GM04503 (cell line): ENCODE measurements around the gene PTPRG.
A peak's percentile ranks its signal among the peaks of the same experiment; 100 is the strongest.

Source experiments
- DNase-seq: peaks from one replicate; pipeline ENCODE4 v3.0.0-alpha.2; 2012; ENCODE audit warnings: low read depth

Gene PTPRG

DNA sequence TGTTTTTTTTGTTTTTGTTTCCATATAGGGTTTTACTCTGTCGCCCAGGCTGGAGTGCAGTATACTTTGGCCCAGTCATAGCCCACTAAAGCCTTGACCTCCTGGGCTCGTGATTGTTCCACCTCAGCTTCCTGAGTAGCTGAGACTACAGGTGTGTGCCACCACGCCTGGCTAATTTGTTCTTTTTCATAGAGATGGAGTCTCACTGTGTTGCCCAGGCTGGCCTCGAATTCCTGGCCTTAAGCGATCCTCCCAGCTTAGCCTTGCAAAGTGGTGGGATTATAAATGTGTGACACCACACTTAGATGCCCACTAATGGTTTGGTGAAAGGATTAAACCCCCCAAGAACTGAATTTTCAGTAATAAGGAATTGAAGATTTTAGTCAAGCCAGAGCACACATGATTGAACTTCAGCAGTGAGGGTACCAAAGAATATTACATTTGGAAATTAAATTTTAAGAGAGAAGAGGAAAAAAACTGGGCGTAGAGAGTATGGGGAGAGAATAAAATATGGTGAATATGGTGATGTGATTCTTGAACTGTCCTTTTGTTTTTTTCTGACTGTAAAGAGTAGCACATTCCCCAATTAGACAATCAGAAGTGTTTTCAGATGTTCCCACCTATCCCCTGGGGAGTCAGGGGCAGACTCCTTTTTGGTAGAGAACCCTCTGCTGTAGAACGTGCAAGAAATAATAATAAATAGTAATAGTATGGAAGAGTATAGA lies 208.1 kb downstream of the PTPRG start:
- DNase-seq = no peak

DNA sequence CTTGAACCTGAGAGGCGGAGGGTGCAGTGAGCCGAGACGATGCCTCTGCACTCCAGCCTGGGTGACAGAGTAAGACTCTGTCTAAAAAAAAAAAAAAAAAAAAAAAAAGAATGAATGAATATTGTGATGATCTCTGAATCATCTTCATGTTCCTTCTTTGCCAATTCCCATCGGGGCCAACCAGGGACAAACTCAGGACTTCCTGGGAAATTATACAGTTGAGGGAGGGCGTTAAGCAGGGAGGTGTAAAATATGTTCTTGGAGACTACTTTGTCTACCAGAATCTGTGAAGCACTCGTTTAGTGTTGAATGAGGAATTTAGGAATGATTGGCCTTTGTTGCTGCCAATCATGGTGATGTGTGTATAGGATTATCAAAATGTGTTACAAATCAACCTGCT lies 210.6 kb downstream of the PTPRG start:
- DNase-seq = no peak

DNA sequence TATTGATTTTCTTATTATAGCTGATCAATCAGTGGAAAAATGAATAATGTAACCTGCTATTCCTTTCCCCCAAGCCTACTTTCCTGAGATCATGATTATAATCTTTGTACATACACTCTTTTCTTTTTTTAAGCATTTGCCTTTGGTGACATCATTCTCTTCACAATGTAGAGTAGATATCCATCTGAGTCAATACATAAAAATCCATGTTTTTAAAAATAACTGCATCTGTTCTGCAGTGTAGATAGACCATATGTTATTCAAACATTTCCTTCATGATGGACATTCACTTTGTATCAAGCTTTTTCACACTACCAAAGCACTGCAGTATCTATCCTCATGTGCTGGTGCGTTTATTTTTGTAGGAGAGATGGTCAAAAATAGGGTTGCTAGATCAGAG lies 211.1 kb downstream of the PTPRG start:
- no peak for DNase-seq

DNA sequence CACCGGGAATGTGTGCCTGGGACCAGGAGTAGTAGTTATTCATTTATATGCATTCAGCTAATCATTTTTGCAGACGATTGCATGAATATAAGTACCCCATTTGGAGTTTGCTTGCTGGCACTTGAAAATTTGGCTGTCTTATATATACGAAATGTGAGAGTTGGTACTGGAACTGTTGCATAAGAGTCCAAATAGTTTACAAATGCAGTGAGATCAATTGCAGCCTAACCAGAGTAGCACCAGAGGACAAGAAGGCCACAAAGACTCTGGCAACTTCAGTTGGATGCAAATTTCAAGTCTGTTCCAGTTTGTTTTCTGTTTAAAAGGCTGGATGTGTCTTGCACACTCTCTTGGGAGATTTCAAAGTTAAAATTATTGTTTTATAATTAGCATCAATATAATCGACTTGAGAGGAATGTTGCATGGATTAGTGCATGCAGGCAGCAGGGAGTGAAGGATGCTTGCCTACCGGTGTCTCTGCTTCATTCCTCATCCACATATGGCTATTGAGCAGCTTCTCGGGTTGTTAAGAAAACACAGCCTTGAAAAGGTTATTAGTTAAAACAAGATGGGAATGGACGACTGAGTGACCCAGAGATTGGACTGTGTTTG lies 213.0 kb downstream of the PTPRG start:
- DNase-seq = no peak

DNA sequence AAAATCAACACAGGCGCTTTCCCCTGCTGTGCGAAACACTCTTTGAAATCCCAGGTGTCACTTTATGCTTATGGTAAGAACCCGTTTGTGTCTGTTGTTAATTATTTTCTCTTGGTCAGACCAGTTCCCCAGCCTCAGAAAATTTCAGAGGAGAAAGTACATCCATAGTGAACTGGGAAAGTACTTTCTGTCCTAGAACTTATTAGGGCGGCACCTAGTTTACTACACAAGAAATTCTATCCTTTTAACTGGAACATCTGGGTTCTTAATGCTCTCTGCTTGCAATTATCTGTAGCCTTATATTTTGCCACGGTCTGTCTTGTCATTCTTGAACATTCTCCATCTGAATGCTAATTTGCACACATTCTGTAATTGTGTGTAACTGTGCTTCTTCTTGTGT lies 215.0 kb downstream of the PTPRG start:
- no peak for DNase-seq

DNA sequence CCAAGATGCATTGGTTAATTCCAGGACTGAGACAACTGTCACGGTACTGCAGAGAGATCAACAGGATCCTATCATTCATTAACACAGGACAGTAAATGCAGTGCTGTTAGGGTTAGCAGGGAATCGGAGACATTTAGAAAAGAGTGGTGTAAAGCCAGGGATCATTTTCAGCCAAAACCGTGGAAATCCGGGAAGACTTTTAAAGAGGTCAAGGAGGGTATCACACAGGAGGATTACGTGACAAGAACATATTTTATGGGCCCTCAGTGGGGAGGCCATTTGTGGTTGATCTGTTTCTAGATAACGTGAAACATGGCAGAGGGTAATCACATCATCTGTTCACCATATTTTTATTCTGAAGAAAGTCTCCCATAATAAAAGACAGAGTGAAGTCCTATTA lies 216.1 kb downstream of the PTPRG start:
- no peak for DNase-seq

DNA sequence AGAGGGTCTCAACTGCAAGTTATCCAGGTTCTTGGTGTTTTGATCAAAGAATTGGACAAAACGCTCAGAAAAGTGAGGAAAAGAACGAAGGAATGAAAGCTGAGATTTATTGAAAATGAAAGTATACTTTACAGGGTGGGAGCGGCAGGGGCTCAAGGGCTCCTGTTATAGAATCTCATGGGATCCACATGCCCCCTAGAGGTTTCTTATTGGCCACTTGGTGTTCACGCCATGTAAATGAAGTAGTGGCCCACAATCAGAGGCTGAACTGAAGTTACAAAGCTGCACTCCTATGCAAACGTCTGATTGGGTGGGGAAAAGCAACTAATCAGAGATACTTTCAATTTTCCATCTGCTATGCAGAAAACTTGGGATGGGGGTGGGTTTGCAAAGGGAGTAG lies 216.7 kb downstream of the PTPRG start:
- no peak for DNase-seq

DNA sequence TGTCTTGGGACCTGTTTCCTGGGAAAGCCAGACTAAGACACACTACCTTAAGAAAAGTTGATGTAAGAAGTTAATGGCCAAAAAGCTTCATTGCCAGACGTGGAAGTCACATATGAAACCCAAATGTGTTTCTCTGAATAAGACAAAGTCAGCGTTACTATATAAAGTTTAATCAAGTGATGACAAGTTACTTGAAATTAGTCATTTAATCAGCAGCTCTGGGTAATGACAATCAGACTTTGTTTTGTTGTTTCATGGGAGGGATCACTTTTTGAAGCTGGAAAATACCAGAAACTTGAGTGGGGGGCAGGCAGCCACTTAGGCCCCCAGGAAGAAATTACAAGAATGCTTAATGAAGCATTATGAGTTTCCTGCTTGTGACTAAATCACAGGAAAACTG lies 218.6 kb downstream of the PTPRG start:
- no peak for DNase-seq

DNA sequence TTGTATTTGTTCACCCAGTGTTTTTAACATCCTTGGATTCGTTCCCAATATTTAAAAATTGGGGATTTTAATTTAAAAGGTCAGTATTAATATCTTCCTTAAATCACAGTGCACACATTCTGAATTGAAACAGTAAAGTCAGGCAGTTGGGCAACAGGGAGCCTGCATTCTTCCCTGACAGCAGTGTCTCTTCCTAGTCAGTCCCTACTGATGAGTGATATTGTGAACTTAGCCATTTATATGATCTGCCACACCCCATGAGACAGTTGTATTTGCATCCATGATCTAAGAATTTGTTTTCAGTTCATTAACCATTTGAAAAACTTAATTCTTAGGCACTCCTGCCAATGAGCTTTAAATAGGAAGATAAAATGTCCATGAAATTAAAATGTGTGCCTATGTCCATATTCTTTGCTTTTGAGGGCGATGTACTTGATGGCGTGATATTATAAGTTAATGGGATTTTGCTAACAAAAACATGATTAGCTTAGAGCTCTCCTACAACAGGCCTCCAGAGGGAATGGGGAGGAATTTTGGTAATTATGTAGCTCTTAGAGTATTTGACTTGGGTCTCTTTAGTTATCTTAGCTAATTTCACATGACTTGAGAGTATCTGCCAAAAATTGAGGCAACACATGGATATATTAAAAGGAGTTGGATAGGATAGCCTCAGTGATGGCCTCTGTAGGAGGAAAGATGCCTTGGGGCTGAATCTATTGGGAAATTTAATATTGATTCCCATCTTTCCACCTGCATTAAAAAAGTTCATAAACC lies 219.3 kb downstream of the PTPRG start:
- no peak for DNase-seq

DNA sequence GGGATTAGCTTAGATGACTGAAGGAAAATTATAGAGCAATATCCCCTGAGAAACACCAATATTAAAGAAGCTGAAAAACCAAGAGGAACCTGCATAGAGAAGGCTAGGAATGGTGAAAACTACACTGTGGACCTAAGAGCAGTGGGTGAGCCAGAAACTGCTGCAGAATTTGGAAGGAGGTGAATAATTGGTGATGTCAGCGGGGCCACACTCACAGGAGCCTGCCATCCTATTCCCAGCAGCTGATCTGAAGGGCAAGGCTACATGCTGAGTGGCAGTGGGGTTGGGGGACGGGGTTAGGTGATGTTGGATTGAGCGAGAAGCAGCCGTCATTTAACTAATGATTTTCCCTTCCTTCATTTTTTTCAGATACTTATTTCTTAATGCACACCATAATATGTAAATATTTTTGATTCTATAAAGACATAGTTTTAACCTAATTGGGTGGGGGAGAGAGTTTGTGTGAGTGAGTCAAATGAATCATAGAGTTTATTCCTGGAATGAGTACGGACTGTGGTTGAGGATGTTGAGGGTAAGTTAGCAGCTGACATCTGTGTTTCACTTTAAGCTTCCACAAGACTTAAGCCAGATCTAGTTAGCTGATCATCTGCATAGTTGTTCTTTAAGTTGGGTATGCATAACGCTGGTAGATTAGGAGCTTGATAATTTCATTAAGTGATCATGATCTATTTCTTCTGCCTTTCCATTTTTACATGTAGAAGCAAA lies 222.8 kb downstream of the PTPRG start:
- peak; percentile 37 for DNase-seq

DNA sequence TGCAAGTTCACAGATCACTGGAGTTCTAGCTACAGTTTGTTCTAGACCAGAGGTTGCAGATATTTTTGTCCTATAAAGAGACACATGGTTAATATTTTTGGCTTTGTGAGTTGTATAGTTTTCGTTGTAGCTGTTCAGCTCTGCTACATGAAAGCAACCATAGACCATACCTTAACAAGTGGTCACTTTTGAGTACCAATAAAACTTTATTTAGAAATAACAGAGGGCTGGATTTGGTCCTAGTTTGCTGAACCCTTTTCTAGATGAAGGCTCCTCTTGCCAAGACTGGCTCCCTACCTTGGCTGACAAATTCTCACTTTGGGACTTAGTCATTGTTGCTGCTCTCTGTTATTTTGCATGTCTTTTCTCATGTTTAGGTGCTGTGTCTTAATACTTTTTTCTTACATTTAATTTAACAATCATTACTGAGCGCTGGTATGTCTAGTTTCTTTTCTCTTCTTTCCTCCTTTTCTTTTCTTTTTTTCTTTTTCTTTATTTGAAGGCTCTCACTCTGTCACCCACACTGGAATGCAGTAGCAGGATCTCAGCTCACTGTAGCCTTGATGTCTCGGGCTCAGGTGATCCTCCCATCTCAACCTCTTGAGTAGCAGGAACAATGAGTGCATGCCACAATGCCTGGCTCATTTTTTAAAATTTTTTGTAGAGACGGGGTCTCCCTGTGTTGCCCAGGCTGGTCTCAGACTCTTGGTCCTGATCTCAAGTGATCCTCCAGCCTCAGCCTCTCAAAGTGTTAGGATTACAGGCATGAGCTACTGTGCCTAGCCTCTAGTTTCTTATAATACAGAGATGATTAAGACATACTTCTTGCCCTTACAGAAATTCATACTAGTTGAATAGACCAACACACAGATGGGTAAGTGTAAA lies 227.5 kb downstream of the PTPRG start:
- no peak for DNase-seq

DNA sequence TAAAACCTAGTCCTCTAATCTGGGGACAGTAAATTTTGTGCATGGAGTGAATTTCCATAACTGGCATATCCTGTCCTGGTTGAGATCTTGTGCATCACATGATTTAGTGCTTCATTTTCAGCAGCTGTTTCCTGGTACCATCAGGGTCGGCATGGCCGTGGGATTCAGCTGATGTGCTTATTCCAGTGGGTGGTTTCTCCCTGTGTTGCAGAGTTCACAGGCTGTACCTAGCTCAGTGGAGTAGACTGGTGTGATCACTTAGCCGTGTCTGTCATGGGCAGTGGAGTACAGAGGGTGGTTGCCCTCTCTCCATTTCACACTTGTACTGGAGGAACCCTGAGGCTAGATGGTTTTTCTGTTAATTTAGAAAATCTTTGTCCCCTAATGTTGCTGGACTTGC lies 228.5 kb downstream of the PTPRG start:
- no peak for DNase-seq

DNA sequence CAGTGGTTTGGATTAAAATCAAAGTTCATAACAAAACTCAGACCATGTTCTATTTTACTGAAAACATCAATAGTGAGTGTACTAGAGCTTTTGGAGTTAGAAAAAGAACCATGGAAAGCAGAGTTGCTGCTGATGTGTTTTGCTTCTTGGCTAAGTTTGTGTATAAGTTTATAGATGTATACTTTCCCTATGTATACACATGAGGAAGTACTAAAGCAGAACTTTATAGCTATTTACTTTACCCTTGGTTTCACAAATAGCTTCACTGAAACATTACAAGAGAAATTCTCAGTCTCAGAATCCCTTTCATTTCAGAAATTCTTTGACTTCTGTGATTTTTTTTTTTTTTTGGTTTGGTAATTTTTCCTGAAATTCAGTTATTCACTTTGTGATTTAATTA lies 229.0 kb downstream of the PTPRG start:
- no peak for DNase-seq

DNA sequence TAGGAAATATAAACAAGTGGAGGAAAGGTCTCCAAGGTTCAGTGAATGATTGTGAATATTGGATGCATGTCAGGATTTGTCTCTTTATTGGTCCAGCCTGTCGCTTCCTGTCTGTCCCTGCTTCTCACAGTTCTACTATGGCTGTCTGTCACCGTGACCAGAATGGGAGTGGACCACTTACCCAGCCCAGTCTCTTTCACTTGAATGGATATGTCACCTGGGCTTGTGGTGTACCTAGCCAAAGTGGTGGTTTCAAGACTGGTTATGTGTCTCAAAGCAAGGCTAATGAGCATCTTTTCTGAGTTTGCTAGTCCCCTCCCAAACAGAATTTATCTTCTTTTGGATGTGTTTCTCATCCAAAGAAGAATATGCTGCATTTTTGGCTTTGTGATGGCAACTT lies 231.7 kb downstream of the PTPRG start:
- DNase-seq = no peak

DNA sequence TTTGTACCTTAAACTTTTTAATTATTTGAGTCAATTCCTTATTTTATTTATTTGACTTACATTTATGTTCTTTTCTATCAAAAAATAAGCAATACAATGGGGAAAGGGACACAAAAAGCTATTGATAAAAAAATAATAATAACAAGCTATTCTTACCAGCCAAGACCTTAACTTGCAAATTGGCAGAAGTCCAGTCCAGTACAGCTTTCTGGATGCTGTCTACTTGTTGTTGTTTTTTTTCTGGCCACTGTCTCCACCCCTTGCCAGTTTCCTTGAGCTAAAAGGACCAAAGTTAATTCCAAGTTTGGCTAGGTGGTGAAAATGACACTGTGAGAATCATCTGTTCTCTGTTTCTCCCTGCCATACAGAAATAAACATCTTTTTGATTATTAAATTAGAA lies 232.2 kb downstream of the PTPRG start:
- DNase-seq = no peak

DNA sequence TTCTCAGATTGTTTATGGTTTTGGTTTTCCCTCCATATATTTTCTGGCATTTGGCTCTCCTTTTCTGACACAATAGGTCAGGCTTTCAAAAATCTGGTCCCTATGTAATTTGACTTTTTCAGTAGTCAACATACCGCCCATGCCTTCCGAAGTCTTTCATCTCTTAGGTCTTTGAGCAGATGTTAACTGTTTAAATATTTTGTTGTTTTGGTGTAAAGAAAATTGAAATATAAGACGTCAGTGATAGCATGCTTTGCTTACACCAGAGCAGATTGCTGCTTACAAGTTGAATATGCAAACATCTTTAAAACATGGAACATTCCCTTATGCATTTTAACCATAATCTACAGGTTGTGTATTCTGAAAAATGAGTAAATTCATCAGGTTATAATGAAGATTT lies 233.0 kb downstream of the PTPRG start:
- no peak for DNase-seq

DNA sequence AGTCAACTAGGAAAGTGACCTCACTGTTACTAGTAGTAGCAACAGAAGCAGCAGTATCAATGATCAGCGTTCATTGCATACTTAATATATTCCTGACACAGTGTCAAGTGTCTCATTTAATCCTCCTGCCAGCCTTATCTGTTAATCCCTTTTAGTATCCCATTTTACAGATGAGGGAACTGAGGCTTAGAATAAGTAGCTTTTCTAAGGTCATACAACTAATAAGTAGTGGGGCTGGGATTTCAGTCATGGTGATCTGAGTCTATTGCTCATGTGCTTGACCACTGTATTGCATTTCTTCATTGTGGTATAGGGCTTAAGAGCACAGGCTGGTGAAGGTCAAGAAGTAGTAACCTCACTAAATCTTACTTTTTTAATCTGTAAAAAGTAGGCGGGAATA lies 233.6 kb downstream of the PTPRG start:
- no peak for DNase-seq

DNA sequence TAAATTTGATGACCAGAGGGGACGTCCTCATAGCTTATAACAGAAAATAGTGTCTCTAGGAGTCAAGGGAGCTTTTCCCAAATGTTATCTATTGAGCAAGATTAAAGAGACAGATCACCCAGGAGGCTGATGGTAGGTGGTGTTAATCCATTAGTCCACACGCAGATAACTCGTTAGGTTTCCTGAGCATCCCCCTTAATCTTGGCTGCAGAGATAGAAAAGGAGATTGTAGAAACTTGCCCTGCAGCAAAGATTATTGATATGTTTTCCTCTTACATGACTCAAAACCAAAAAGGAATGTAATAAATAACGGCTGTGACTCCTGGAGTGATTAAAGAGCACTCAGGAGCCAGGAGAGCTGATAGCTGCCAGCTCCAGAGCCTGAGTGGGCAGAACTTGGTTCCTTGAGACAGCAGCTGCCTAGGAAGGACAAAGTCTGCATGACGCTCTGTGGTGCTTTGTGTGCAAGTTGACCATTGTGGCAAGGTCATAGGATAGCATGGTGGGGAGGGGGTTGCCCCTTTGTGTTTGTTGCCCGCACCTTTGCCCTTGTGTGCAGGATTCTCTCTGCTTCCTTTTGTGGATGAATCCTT lies 234.8 kb downstream of the PTPRG start:
- no peak for DNase-seq

DNA sequence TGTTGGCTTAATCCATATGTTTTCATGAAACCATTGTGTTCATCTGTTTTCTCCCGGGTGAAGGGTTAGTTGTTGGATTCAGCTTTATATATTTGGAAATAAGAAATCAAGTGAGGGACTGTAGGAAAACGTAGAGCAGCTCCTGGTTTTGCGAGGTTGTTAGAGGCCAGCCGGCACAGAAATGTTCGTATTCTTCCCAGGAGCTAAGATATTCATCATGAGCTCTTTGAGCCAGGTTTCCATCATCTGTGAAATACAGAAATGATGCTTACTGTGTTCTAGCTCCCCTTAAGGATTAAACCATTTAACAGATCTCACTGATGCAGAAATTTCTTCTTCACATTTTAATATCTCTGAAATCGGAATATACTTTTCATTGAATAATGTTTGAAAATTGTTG lies 235.5 kb downstream of the PTPRG start:
- no peak for DNase-seq

DNA sequence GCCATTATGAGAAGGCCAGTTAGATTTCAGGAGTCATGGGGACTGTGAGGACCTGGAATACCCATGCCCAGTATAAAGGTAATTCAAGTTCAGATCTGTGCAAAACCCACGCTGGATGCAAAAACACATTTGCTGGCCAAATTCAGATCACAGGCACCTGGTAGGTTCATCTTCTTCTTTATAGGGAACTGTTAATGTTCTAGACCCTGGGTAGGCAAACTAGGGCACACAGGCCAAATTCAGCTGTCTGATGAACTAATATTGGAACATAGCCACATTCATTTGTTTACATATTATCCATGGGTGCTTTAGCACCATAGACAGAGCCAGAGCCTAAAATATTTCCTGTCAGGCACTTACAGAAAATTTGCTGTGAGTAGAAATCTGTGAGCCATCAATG lies 241.4 kb downstream of the PTPRG start:
- DNase-seq = no peak

DNA sequence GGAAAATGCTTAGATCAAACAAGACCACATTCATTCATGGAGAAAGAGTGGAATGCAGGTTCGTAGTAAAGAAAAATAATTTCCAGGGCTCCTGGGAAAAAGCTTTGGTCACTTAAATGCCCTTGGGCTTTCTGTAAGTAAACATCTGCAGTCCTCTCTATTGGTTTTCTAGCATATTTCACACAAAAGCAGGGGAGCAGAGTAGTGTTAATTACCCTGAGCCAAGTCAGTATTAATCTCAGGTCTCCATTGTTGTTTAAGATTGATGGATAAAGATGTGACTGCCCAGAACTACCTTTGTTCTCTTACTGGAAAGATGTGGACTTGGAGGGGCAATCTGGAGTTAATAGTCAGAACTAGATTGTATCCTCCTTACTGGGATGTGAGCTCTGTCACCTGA lies 242.6 kb downstream of the PTPRG start:
- DNase-seq = no peak
